HG02610 (cell line): Measurements from ENCODE around the gene PSORS1C2.

Source experiments
- ATAC-seq: cut with Tn5 transposase; IDR thresholded peaks from one replicate; pipeline ENCODE4 v1.9.1; 2021; ENCODE audit warnings: mild to moderate bottlenecking, moderate library complexity; ENCODE audit not compliant: unreplicated experiment

PSORS1C2 gene

DNA sequence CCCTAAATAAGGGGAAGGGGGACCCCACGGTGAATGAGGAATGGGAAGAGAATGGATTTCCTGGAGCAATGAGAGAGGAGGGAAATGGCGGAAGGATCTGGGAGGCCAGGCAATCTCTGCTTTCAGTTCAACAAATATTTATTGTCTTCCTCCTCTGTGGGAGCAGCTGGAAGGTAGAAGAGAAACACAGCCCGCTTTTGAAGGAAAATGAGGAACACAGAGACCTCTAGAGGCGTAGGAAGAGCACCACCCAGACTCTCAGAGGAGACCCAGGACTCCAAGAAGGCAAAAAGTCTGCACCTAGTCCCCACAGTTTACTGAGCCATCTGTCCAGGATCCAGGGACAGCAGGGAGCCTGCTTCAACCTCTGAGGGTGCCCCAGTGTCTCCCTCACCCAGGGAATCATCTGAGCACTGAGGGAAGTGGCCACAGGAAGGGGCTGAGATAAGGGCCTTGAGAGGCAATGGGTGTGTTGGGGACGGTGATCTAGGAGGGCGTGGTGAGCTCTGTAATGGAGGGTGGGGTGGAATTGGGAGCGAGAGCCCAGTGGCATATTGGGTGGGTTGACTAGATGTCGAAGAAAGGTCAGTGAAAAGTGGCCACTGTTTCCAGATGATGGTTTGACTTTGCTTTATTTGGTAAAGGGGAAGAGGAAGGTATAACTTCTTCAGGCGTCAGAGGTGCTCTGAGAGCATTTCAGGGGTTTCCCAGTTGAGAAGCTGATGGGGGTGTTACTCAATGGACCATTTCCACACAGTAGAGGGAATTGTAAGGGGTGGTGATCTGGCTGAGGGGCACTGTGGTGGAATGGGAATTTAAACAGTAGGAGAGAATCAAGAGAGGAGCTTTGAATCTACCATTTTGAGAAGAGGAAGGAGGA is 23.7 kb downstream of the PSORS1C2 start:
- no peak for ATAC-seq

DNA sequence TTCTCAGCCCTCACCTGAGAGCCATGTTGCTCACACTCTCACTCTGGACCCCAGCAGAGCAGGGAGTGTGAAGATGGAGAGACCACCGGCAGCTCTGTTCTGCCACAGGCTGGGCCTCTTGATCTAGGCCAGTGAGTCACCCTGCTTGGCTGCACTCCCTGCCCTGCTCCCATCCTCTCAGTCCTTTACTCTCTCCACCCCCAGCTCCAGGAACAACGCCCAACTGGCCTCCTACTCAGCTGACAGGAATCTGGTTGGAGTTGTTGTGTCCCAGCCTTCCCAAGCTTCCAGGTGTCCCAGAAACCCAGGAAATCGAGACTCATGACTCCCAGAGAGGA is 24.4 kb downstream of the PSORS1C2 start, which contains the start of gene PSORS1C1:
PSORS1C1 (plus strand) TSS at position 260 of the 338 bp plus-strand sequence. CDS start 14,833 bp downstream, outside the sequence.
- ATAC-seq: no peak

DNA sequence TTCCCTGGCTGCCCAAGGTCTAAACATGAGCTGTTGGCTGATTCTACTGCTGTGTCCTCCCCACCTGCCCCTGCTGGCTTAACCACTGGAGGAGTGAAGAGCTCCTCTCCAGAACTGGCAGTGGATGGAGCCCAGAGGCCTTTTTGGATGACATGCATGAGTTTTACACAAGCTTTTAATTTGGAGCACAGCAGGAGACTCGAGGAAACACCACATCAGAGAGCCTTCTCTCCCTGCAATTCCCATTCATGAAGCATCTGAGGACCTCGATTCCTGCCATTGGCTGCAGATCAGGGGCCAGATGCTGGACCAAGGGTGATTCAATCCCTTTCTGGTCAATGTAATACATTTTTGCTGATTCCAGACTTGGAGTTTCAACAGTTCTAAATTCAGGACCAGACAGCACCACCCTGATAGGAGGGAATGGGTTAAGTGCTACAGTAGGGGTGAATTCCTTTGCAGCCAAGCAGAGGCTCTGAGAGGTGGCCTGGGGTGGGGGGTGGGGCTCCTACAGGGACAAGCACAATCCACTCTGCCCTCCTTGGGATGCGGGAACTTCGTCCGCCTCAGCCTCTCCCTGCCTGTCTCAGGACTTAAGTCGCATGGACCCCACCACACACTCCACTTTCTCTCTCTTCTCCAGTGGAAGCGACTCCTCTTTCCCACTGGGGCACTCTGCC is 24.9 kb downstream of the PSORS1C2 start:
- no peak for ATAC-seq

DNA sequence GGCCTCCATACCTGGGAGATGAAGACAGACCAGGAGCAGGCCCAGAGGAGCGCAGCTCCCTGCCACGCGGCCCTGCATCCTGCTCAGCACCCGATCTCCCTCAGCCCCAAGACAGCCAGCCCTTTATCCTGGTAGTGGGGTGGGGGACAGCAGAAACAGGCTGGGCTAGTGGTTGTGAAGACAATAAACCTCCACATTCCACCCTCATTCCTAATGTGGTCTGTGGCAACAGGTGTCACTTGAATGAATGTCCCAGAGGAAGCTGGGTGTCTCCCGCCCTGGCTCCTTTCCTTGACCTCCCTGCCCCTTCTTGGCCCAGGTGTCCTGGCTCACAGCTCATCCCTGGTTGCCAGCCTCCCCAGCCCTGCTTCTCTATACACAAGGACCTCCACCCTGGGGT is 26.4 kb downstream of the PSORS1C2 start, which contains the start of gene C6orf15:
C6orf15 (minus strand) TSS at position 98 of the 400 bp plus-strand sequence; CDS start at position 78, 20 bp downstream.
- no peak for ATAC-seq

DNA sequence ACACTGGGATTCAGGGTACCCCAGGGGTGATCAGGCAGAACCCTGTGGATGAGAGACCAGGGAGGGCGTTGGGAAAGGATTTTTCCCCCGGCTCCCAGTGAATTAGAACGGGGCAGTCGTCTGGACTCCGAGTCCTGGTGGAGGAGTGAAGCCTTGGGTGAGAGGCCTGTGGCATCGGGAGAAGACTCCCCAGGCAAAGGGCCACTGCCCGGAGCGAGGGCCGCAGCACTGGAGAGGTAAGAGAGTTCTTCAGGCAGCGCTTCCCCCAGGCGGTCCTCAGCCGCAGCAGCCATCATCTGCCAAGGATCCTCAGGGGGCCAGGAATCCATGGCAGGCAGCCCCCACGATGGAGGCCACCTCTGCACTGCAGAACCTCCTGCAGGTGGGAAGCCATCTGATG is 27.2 kb downstream of the PSORS1C2 start:
- no peak for ATAC-seq

DNA sequence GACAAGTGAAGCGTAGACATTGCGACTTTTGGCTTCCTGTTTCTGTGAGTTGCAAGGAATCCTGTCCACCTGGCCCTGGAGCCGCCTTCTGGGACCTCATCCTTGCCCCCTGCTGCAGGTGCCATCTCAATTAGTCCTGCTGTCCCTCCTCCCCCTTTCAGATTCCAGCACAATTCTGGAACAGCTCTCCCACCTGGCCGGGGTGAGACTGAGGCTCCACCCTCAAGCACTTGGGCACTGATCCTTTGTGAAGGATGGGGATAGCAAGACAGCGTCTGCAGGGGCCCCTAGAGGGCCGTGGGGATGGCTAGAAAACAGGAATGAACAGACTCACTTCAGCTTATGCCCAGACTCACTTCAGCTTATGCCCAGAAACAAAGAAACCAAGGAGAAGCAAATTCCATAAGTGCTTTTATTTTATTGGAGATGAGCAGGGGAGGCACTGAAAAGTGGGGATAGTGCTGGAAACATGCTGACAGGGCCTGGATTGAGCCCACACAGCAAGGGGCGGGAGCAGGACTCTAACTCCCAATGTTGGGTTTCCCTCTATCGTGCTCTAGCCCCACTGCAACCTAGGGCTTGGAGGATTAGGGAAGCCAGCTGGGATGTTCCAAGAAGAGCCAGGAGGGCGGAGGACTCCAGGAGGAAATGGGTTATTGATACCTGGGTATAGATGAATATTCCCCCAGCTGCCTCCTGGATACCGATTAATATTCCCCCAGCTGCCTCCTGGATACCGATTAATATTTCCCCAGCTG is 27.9 kb downstream of the PSORS1C2 start:
- ATAC-seq: no peak

DNA sequence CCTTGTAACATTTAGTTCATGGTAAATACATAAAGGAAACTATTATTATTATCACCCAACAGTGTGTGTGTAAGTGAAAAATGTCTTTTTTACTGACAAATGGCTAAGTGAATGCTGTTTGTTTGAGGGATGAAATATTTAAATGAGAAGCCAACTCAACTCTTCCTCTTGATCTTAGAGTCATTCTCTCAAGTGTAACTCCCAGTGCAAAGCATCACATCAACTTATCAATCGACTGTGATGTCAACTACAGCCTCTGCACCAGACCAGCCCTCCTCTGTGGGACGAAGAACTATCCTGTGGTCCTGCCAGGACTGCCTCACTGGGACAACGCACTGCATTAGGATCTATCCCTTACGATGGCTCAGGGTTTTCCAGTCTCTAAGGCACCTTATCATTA is 31.8 kb downstream of the PSORS1C2 start:
- ATAC-seq: no peak

DNA sequence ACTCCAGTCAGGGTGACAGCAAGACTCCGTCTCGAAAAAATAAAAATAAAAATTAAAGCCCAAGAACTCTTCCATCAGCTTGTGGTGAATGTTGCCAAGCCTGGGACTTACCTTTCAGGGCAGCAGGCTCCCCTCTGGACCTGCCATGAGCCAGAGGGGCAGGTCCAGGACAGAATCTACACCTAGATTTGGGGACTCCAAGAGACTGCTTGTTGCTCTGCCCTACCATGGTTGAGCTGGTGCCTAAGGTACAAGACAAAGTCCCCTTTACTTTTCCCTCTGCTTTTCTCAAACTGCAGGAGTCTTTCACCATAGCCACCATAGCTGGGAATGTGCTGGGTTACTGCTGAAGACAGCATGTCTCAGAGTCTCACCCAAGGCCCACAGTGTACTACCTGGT is 35.7 kb downstream of the PSORS1C2 start:
- no peak for ATAC-seq

DNA sequence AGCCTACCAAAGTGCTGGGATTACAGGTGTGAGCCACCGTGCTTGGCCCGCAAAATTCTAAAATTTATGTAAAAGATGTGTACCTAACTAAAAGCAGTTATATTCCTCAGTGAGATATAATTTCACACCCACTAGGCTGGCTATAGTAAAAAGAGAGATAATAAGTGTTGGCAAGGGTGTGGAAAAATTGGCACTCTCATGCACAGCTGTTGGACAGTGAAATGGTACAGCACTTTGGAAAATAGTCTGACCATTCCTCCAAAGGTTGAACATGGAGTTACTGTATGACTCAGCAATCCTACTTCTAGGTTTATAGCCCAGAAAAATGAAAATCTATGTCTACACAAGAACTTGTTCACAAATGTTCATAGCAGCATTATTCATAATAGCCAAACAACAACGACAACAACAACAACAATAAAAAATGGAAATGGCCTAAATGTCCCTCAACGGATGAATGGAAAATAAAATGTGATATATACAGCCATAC is 40.4 kb downstream of the PSORS1C2 start:
- ATAC-seq: no peak

DNA sequence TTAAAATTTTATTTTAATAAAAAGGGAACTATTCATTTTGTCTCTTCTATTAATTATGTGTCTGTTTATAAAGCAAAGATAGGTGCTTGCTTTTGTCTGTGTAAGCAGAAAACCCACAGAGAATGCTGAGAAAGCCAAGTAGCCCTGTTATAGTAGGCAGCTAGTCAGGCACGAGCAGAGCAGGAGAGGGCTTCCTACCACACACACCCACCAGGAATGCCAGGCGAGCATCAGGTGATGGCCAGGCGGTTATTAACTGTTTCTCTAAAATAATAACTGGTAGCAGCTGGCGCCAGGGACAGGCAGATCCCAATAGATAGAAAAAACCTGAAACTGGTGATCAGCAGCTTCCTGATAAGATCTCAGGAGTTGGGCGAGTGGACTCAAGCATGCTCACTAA is 42.2 kb downstream of the PSORS1C2 start:
- ATAC-seq: no peak

DNA sequence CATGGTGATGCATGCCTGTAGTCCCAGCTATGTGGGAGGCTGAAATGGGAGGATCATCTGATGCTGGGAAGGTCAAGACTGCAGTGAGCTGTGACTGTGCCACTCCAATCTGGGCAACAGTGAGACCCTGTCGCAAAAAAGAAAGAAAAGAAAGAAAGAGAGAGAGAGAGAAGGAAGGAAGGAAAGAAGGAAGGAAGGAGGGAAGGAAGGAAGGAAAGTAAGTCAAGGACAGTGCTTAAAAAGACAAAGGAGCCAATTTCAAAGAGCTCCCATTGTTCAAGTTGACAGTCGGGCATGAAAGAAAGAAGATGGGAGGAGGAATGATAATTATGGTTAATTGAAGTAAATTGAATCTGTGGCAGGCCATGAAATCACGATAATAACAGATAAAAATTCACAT is 42.7 kb downstream of the PSORS1C2 start:
- ATAC-seq: no peak

DNA sequence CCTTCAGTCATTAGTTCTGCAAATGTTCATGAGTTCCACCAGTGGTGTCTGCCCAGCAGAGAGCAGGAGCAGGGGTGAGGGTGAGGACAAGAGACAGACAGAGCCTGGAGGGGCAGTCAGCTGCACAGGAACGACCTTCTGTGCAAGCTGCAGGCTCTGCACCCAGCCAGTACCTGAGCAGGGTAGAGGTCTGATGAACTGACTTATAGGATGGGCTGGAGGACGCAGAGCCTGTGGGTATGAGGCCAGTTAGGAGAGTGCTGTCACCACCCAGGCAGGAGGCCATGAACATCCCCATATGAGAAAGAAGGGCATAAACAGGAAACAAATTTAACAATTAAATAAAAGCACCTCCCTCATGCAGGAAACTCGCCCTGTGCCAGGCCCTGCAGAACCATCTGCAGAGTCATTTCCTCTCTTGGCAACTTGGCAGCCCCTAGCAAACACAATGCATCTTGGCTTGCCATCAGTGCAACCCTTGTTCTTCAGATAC is 44.4 kb downstream of the PSORS1C2 start:
- ATAC-seq: no peak

DNA sequence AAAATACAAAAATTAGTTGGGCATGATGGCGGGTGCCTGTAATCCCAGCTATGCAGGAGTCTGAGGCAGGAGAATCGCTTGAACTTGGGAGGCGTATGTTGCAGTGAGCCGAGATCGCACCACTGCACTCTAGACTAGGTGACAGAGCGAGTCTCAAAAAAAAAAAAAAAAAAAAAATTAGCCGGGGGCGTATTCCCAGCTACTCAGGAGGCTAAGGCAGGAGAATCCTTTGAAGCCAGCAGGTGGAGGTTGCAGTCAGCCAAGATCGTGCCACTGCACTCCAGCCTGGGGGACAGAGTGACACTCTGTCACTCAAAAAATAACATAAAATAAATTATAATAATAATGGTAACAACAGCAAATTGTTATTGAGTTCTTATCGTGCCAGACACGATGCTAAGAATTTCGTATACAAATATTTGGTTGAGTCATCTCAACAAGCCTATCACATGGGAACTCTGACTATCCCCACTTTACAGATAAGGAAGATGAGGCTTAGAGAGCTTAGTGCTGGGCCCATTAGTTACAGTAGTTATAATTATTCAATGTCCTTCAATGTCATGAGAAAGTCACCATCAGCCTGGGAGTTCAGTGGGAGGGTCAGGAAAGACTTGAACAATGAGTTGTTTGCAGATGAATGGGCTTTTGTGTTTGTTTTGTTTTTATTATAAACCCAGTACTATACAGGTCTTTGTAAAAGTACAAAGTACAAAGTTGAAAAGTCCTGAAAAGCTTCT is 45.9 kb downstream of the PSORS1C2 start:
- ATAC-seq: no peak

DNA sequence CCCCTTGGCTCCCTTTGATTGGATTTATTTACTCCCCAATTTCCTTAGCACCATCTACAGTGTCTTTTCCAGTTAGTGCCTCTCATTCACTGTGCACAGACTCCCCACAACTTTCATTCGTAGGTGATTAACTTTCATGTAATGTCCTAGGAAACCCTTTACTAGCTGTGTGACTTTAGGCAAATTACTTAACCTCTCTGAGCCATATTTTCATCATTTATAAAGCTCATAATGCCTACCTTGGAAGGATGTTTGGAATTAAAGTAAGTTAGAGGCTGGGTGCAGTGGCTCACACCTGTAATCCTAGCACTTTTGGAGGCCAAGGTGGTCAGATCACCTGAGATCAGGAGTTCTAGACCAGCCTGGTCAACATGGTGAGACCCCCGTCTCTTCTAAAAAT is 46.6 kb downstream of the PSORS1C2 start:
- ATAC-seq: no peak

DNA sequence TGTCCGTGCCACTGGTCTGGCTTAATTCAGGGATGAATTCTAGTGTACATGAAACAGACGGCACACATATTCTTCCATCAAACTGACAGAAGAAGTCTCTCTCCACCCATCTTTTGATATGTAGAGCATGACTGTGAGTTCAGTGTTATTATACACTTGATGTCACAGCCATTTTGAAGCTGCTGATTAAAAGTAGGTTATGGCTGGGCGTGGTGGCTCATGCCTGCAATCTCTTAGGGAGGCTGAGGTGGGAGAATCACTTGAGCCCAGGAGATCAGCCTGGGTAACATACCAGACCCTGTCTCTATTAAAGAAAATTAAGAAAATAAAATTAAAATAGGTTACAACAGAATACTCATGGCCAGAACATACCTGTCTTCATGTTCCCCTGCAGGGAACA is 47.2 kb downstream of the PSORS1C2 start:
- ATAC-seq: no peak

DNA sequence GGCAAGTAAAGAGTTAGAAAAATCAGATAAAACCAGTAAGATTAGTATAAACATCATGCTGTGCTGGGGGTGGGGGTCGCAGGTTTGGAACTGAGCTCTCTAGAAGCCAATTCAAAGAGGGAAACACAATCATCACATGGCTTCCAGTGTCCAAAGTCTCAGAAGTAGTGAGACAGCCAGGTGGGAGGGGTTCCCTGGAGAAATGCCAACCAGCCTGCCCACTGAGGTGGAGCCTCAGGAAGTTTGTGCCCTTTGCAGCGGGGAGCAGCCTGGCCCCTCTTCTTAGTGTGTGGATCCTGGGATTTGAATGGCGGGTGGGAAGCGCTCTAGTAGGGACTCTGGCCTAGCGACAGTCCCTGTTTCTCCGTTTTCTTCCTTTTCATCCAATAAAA is 47.9 kb downstream of the PSORS1C2 start:
- ATAC-seq: no peak

DNA sequence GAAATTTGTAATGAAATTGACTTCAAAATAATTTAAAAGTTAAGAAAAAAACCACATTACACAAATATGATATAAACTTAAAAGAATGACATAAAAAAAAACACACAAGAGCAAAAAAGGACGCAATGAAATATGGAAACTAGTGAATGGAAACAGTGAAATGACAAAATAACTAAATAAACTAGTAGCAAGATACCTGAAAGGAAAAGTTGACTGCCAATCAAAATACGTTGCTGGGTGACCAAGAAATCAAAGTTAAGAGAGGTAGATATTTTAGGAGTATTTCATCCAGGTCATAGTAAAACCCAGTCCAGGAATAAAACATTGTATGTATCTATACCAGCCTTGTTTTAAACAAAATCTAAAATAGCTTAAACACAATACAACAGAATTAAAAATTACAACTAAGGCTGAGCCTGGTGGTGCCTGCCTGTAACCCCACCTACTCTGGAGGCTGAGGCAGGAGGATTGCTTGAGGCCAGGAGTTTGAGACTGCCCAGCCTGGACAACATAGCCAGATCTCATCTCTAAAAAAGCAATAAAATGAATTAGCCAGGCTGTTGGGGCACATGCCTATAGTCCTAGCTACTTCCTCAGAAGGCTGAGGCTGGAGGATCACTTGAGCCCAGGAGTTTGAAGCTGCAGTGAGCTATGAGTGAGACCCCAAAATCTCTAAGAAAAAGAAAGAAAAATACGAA is 48.4 kb downstream of the PSORS1C2 start:
- ATAC-seq: no peak
